SK-N-SH treated with all-trans-retinoic acid at 6 μM for 48 hours (cell line): ENCODE results near the gene PTPRN2.

Experiments used
- ARNTL ChIP-seq: fragments of 450-650 bp; formaldehyde crosslinking; IDR thresholded peaks from 2 replicates; pipeline ENCODE4 v1.5.0; 2020; ENCODE audit warnings: low read depth, mild to moderate bottlenecking, moderate library complexity, borderline replicate concordance
- CSDC2 ChIP-seq: fragments of 250-450 bp; sonication (Bioruptor Pico); IDR thresholded peaks from 2 replicates; pipeline ENCODE4 v1.5.0; 2020; ENCODE audit warnings: mild to moderate bottlenecking, moderate library complexity
- ESRRG ChIP-seq: fragments of 250-450 bp; sonication (Bioruptor Pico); IDR thresholded peaks from 2 replicates; pipeline ENCODE4 v1.6.1; 2021; ENCODE audit warnings: mild to moderate bottlenecking
- RARB ChIP-seq: fragments of 250-450 bp; sonication (Bioruptor Pico); IDR thresholded peaks from 2 replicates; pipeline ENCODE4 v1.8.0; 2021; ENCODE audit warnings: mild to moderate bottlenecking, moderate library complexity
- ZFP3 ChIP-seq: fragments of 250-450 bp; sonication (Bioruptor Pico); IDR thresholded peaks from 2 replicates; pipeline ENCODE4 v1.5.0; 2020; ENCODE audit warnings: mild to moderate bottlenecking, moderate library complexity
- ZFP30 ChIP-seq: fragments of 450-650 bp; formaldehyde crosslinking; IDR thresholded peaks from 2 replicates; pipeline ENCODE4 v1.5.0; 2022; ENCODE audit warnings: mild to moderate bottlenecking, moderate library complexity
- ZNF8 ChIP-seq: fragments of 450-650 bp; formaldehyde crosslinking; IDR thresholded peaks from 2 replicates; pipeline ENCODE4 v1.5.0; 2020; ENCODE audit warnings: mild to moderate bottlenecking, moderate library complexity
- TF ChIP-seq, protein P1 (sequence below): fragments of 250-450 bp; sonication (Bioruptor Pico); IDR thresholded peaks from 2 replicates; pipeline ENCODE4 v1.8.0; 2020; ENCODE audit warnings: mild to moderate bottlenecking, moderate library complexity, borderline replicate concordance

DNA sequence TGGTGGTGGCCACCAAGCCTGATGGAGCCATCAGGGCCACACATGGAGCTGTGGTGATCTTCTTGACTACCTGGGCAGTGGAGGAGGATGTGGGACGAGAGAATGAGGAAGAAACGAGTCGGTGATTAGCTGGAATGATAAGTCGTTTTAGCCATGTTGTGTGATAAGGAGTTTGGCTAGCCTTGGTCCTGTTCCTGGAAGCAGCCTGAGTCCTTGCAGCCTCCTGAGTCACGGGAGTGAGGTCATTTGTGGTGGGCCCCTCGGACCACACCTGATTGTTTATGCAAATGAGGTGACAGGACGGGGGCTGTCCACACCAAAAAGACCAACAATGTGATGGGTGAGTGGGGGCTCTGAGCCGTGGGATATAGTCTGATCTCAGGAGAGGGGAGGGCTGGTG is 554.4 kb downstream of the PTPRN2 start:
- TF ChIP-seq, protein P1, sequence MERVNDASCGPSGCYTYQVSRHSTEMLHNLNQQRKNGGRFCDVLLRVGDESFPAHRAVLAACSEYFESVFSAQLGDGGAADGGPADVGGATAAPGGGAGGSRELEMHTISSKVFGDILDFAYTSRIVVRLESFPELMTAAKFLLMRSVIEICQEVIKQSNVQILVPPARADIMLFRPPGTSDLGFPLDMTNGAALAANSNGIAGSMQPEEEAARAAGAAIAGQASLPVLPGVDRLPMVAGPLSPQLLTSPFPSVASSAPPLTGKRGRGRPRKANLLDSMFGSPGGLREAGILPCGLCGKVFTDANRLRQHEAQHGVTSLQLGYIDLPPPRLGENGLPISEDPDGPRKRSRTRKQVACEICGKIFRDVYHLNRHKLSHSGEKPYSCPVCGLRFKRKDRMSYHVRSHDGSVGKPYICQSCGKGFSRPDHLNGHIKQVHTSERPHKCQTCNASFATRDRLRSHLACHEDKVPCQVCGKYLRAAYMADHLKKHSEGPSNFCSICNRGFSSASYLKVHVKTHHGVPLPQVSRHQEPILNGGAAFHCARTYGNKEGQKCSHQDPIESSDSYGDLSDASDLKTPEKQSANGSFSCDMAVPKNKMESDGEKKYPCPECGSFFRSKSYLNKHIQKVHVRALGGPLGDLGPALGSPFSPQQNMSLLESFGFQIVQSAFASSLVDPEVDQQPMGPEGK (CRISPR knock-in tag): no peak
- TF ChIP-seq ZFP3 (CRISPR knock-in tag) (no peak), RARB (CRISPR knock-in tag) (no peak), ESRRG (CRISPR knock-in tag) (no peak), ARNTL (no peak), ZFP30 (CRISPR knock-in tag) (no peak), CSDC2 (CRISPR knock-in tag) (no peak), ZNF8 (CRISPR knock-in tag) (no peak)
